ENCODE data around the gene VAV3.

Gene VAV3

GRCh38 chr1:107817206-107817605 lies 147.8 kb downstream of the VAV3 start:
- Histone ChIP-seq H3K9me3 (ENCODE audit: control insufficient read depth, low read length) (no peaks in the 10 kb centered on the region), H3K4me1 (ENCODE audit: control insufficient read depth, insufficient read depth, low read length, poor library complexity, severe bottlenecking) (no peaks in the 10 kb centered on the region), H3K27ac (ENCODE audit: low read depth, low read length, severe bottlenecking) (no peak overlapping the region), H3K4me3 (ENCODE audit: extremely low read depth, insufficient read depth, low read length, poor library complexity, severe bottlenecking) (no peak overlapping the region), H3K36me3 (ENCODE audit: control insufficient read depth, insufficient read depth, low read length) (no peaks in the 10 kb centered on the region)
- WGBS, 2 experiments (ENCODE audit: insufficient coverage in 2 of 2) = 80 to 94% methylated on average over 1 of the region's 1 CpG

GRCh38 chr1:107810291-107810951 lies 154.6 kb downstream of the VAV3 start:
- 100% methylated on average over 2 of the region's 2 CpGs; no CpG with 5 or more reads in 1 of the 2 experiments for WGBS, 2 experiments (ENCODE audit: insufficient coverage in 2 of 2)
- no peak overlapping the region for H3K27ac ChIP-seq (ENCODE audit: low read depth, low read length, severe bottlenecking)
- H3K36me3 ChIP-seq (ENCODE audit: control insufficient read depth, insufficient read depth, low read length) = no peaks in the 10 kb centered on the region
- H3K9me3 ChIP-seq (ENCODE audit: control insufficient read depth, low read length) = no peaks in the 10 kb centered on the region
- H3K4me3 ChIP-seq (ENCODE audit: extremely low read depth, insufficient read depth, low read length, poor library complexity, severe bottlenecking) = no peak overlapping the region
- H3K4me1 ChIP-seq (ENCODE audit: control insufficient read depth, insufficient read depth, low read length, poor library complexity, severe bottlenecking) = no peaks in the 10 kb centered on the region

- Histone ChIP-seq H3K4me1 (ENCODE audit: control insufficient read depth, insufficient read depth, low read length, poor library complexity, severe bottlenecking) (no peaks in the 10 kb centered on the region), H3K27ac (ENCODE audit: low read depth, low read length, severe bottlenecking) (no peak overlapping the region), H3K36me3 (ENCODE audit: control insufficient read depth, insufficient read depth, low read length) (no peaks in the 10 kb centered on the region), H3K4me3 (ENCODE audit: extremely low read depth, insufficient read depth, low read length, poor library complexity, severe bottlenecking) (no peak overlapping the region), H3K9me3 (ENCODE audit: control insufficient read depth, low read length) (no peaks in the 10 kb centered on the region)
- WGBS, 2 experiments (ENCODE audit: insufficient coverage in 2 of 2) = 94 to 100% methylated on average over 1 to 2 of the region's 3 CpGs
Observed at GRCh38 chr1:107807855-107808254, 157.1 kb downstream of the VAV3 start.

- Histone ChIP-seq H3K36me3 (ENCODE audit: control insufficient read depth, insufficient read depth, low read length) (no peaks in the 10 kb centered on the region), H3K4me3 (ENCODE audit: extremely low read depth, insufficient read depth, low read length, poor library complexity, severe bottlenecking) (no peak overlapping the region), H3K4me1 (ENCODE audit: control insufficient read depth, insufficient read depth, low read length, poor library complexity, severe bottlenecking) (no peaks in the 10 kb centered on the region), H3K9me3 (ENCODE audit: control insufficient read depth, low read length) (no peaks in the 10 kb centered on the region), H3K27ac (ENCODE audit: low read depth, low read length, severe bottlenecking) (no peak overlapping the region)
- WGBS, 2 experiments (ENCODE audit: insufficient coverage in 2 of 2) = 80 to 100% methylated on average over 1 of the region's 1 CpG
Observed at GRCh38 chr1:107807405-107807804, 157.6 kb downstream of the VAV3 start.

- Histone ChIP-seq H3K27ac (ENCODE audit: low read depth, low read length, severe bottlenecking) (no peak overlapping the region), H3K4me1 (ENCODE audit: control insufficient read depth, insufficient read depth, low read length, poor library complexity, severe bottlenecking) (no peaks in the 10 kb centered on the region), H3K4me3 (ENCODE audit: extremely low read depth, insufficient read depth, low read length, poor library complexity, severe bottlenecking) (no peak overlapping the region), H3K9me3 (ENCODE audit: control insufficient read depth, low read length) (no peaks in the 10 kb centered on the region), H3K36me3 (ENCODE audit: control insufficient read depth, insufficient read depth, low read length) (no peaks in the 10 kb centered on the region)
- WGBS, 2 experiments (ENCODE audit: insufficient coverage in 2 of 2) = 83 to 100% methylated on average over 2 to 3 of the region's 4 CpGs
Observed at GRCh38 chr1:107806902-107807301, 158.1 kb downstream of the VAV3 start.

GRCh38 chr1:107804741-107805140 lies 160.2 kb downstream of the VAV3 start:
- H3K36me3 ChIP-seq (ENCODE audit: control insufficient read depth, insufficient read depth, low read length) = no peaks in the 10 kb centered on the region
- H3K4me3 ChIP-seq (ENCODE audit: extremely low read depth, insufficient read depth, low read length, poor library complexity, severe bottlenecking) = no peak overlapping the region
- H3K4me1 ChIP-seq (ENCODE audit: control insufficient read depth, insufficient read depth, low read length, poor library complexity, severe bottlenecking) = no peaks in the 10 kb centered on the region
- no CpG with 5 or more reads among the region's 1 CpG for WGBS, 2 experiments (ENCODE audit: insufficient coverage in 2 of 2)
- H3K27ac ChIP-seq (ENCODE audit: low read depth, low read length, severe bottlenecking) = no peak overlapping the region
- no peaks in the 10 kb centered on the region for H3K9me3 ChIP-seq (ENCODE audit: control insufficient read depth, low read length)

GRCh38 chr1:107804134-107804533 lies 160.8 kb downstream of the VAV3 start:
- Histone ChIP-seq H3K4me1 (ENCODE audit: control insufficient read depth, insufficient read depth, low read length, poor library complexity, severe bottlenecking) (no peaks in the 10 kb centered on the region), H3K4me3 (ENCODE audit: extremely low read depth, insufficient read depth, low read length, poor library complexity, severe bottlenecking) (no peak overlapping the region), H3K9me3 (ENCODE audit: control insufficient read depth, low read length) (no peaks in the 10 kb centered on the region), H3K27ac (ENCODE audit: low read depth, low read length, severe bottlenecking) (no peak overlapping the region), H3K36me3 (ENCODE audit: control insufficient read depth, insufficient read depth, low read length) (no peaks in the 10 kb centered on the region)
- WGBS, 2 experiments (ENCODE audit: insufficient coverage in 2 of 2) = no CpG with 5 or more reads among the region's 1 CpG

GRCh38 chr1:107803579-107803978 lies 161.4 kb downstream of the VAV3 start:
- H3K27ac ChIP-seq (ENCODE audit: low read depth, low read length, severe bottlenecking) = no peak overlapping the region
- no peaks in the 10 kb centered on the region for H3K4me1 ChIP-seq (ENCODE audit: control insufficient read depth, insufficient read depth, low read length, poor library complexity, severe bottlenecking)
- no peaks in the 10 kb centered on the region for H3K36me3 ChIP-seq (ENCODE audit: control insufficient read depth, insufficient read depth, low read length)
- no peak overlapping the region for H3K4me3 ChIP-seq (ENCODE audit: extremely low read depth, insufficient read depth, low read length, poor library complexity, severe bottlenecking)
- no CpG with 5 or more reads among the region's 1 CpG for WGBS, 2 experiments (ENCODE audit: insufficient coverage in 2 of 2)
- no peaks in the 10 kb centered on the region for H3K9me3 ChIP-seq (ENCODE audit: control insufficient read depth, low read length)

GRCh38 chr1:107802654-107803053 lies 162.3 kb downstream of the VAV3 start:
- Histone ChIP-seq H3K36me3 (ENCODE audit: control insufficient read depth, insufficient read depth, low read length) (no peaks in the 10 kb centered on the region), H3K4me1 (ENCODE audit: control insufficient read depth, insufficient read depth, low read length, poor library complexity, severe bottlenecking) (no peaks in the 10 kb centered on the region), H3K4me3 (ENCODE audit: extremely low read depth, insufficient read depth, low read length, poor library complexity, severe bottlenecking) (no peak overlapping the region), H3K9me3 (ENCODE audit: control insufficient read depth, low read length) (no peaks in the 10 kb centered on the region), H3K27ac (ENCODE audit: low read depth, low read length, severe bottlenecking) (no peak overlapping the region)
- 50 to 100% methylated on average over 1 of the region's 1 CpG for WGBS, 2 experiments (ENCODE audit: insufficient coverage in 2 of 2)

- Histone ChIP-seq H3K4me3 (ENCODE audit: extremely low read depth, insufficient read depth, low read length, poor library complexity, severe bottlenecking) (no peak overlapping the region), H3K9me3 (ENCODE audit: control insufficient read depth, low read length) (no peaks in the 10 kb centered on the region), H3K36me3 (ENCODE audit: control insufficient read depth, insufficient read depth, low read length) (no peaks in the 10 kb centered on the region), H3K27ac (ENCODE audit: low read depth, low read length, severe bottlenecking) (no peak overlapping the region), H3K4me1 (ENCODE audit: control insufficient read depth, insufficient read depth, low read length, poor library complexity, severe bottlenecking) (no peaks in the 10 kb centered on the region)
- no CpG with 5 or more reads among the region's 2 CpGs for WGBS, 2 experiments (ENCODE audit: insufficient coverage in 2 of 2)
Observed at GRCh38 chr1:107795994-107796393, 169.0 kb downstream of the VAV3 start.

- Histone ChIP-seq H3K27ac (ENCODE audit: low read depth, low read length, severe bottlenecking) (no peak overlapping the region), H3K4me3 (ENCODE audit: extremely low read depth, insufficient read depth, low read length, poor library complexity, severe bottlenecking) (no peak overlapping the region), H3K9me3 (ENCODE audit: control insufficient read depth, low read length) (no peaks in the 10 kb centered on the region), H3K36me3 (ENCODE audit: control insufficient read depth, insufficient read depth, low read length) (no peaks in the 10 kb centered on the region), H3K4me1 (ENCODE audit: control insufficient read depth, insufficient read depth, low read length, poor library complexity, severe bottlenecking) (no peaks in the 10 kb centered on the region)
- whole genome bisulfite sequencing, 2 experiments (ENCODE audit: insufficient coverage in 2 of 2) = 100% methylated on average over 1 of the region's 1 CpG; no CpG with 5 or more reads in 1 of the 2 experiments
Observed at GRCh38 chr1:107795441-107795840, 169.5 kb downstream of the VAV3 start.

Measured in mesodermal cell (in vitro differentiated cells).